T-helper 2 cell treated with Interferon-gamma antibody and Interleukin-4, amounts not matched to agents 100 ng/mL and 5 ng/mL, for 36 hours (primary cell): Measurements from ENCODE around the gene TPT1. TPM values are rescaled to one million over a fixed set of nuclear protein-coding genes. Genes with fewer than 3 reads are reported as not detected.
"Not testable (repeated sequence)": the region's sequence is repeated elsewhere in the genome, so short reads cannot be mapped to it uniquely, and the experiment has no call there.

Experiments
- intact Hi-C: fragments of 100-400 bp; cut with micrococcal nuclease; formaldehyde crosslinking; loops from one replicate; pipeline ENCODE4 v1.15.1; 2023
- total RNA-seq: library from RNA; stranded (reverse); gene quantifications from 2 replicates; pipeline ENCODE4 v1.2.3, GENCODE V29; 2022

Gene TPT1
- 3,931 and 3,933 TPM in 2 replicates for total RNA-seq

GRCh38 chr13:45341034-45341798 lies at the start of gene TPT1:
Gene TPT1, minus strand, starts transcription at chr13:45341183. Its CDS starts 114 bp downstream, at chr13:45341069.
- intact Hi-C loops = loop anchor here (1.0 to 10.0 kb wide), 10 partner anchors 26 to 870 kb away; partner anchors contain the start of genes COG3, GPALPP1, GTF2F2 and LRRC63

DNA sequence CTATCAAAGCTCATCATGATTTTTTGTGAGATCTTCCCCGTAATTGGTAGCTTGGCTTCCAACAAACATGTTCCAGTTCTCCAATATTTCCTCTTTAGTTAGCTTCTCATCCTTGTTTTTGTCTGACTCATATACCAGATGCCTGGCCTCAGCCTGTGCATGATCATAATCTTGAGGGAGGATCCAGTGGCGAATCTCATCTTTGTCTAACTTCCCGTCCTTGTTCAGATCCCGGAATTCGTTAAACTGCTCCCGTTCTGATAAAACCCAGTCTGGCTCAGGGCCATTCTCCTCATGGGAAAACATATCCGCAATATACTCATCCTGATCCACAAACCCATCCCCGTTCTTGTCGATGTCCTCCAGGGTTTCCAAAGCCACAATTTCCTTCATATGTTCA lies 49.4 kb upstream of the TPT1 start:
- intact Hi-C loops = not testable (repeated sequence)

- intact Hi-C loops = no loop called here
Measured at GRCh38 chr13:45388664-45389063, 47.7 kb upstream of the TPT1 start.

DNA sequence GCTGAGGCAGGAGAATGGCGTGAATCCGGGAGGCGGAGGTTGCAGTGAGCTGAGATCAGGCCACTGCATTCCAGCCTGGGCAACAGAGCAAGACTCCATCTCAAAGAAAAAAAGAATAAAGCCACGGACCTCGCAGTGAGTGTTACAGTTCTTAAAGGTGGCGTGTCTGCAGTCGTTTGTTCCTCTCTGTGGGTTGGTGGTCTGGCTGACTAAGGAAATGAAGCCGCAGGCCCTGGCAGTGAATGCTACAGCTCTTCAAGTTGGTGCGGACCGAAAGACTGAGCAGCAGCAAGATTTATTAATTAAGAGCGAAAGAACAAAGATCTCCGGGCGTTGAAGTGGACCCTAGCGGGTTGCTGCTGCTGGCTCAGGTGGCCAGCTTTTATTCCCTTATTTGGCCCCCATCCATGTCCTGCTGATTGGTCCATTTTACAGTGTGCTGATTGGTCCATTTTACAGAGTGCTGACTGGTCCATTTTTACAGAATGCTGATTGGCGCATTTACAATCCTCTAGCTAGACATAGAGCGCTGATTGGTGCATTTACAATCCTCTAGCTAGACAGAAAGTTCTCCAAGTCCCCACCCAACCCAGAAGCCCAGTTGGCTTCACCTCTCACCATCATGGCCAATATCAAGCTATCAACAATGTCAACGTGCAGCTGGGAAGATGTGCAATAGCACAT lies 46.1 kb upstream of the TPT1 start:
- intact Hi-C loops = not testable (repeated sequence)

GRCh38 chr13:45385907-45386553 lies 45.0 kb upstream of the TPT1 start:
- intact Hi-C loops = no loop called here

GRCh38 chr13:45385320-45385719 lies 44.3 kb upstream of the TPT1 start:
- intact Hi-C loops = no loop called here

GRCh38 chr13:45384474-45385174 lies 43.6 kb upstream of the TPT1 start:
- intact Hi-C loops = no loop called here

DNA sequence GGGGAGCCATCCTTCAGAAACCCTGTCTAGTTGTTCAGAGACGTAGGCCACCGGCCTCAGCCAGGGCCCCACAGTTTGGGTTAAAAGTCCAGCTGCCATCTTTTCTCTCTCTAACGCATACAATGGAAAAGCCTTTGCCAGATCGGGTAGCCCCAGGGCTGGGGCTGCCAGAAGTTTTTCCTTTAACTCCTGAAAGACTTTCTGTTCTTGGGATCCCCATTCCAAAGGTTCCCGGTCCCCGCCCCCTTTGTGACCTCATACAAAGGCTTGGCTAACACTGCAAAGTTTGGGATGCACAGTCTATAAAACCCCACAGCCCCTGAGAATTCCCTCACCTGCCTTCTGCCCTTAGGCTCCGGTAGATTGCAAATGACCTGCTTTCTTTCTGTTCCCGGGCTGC lies 41.8 kb upstream of the TPT1 start:
- intact Hi-C loops = not testable (repeated sequence)

- intact Hi-C loops = no loop called here
Measured at GRCh38 chr13:45381196-45381595, 40.2 kb upstream of the TPT1 start.

- intact Hi-C loops = not testable (repeated sequence)
Measured at GRCh38 chr13:45380708-45381107, 39.7 kb upstream of the TPT1 start.

DNA sequence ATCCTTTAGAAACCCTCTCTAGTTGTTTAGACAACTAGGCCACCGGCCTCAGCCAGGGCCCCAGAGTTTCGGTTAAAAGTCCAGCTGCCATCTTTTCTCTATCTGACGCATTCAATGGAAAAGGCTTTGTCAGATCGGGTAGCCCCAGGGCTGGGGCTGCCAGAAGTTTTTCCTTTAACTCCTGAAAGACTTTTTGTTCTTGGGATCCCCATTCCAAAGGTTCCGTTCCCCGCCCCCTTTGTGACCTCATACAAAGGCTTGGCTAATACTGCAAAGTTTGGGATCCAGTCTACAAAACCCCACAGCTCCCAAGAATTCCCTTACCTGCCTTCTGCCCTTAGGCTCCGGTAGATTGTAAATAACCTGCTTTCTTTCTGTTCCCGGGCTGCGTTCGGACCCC lies 38.5 kb upstream of the TPT1 start:
- intact Hi-C loops = not testable (repeated sequence)

GRCh38 chr13:45378786-45379185 lies 37.8 kb upstream of the TPT1 start:
- intact Hi-C loops = not testable (repeated sequence)

GRCh38 chr13:45377314-45377713 lies 36.3 kb upstream of the TPT1 start:
- intact Hi-C loops = not testable (repeated sequence)

GRCh38 chr13:45376651-45377050 lies 35.7 kb upstream of the TPT1 start:
- intact Hi-C loops = not testable (repeated sequence)

DNA sequence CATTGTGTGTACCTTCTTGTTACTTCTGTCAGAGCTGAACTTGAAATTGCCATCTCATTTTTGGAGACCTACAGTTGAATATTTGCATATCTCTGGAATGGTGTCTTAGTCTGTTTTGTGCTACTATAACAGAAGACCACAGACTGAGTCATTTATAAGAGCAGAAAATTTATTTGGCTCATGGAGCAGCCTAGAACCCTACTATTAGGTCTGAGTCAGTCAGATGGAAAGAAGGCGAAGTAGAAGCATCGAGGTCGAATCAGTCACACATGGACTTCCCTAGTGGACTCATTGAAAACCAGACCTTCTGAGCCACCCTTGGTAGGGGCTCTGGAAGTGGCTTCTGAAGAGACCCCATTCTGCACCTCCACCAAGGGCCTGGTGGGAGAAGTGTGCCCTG lies 33.9 kb upstream of the TPT1 start:
- intact Hi-C loops = no loop called here

DNA sequence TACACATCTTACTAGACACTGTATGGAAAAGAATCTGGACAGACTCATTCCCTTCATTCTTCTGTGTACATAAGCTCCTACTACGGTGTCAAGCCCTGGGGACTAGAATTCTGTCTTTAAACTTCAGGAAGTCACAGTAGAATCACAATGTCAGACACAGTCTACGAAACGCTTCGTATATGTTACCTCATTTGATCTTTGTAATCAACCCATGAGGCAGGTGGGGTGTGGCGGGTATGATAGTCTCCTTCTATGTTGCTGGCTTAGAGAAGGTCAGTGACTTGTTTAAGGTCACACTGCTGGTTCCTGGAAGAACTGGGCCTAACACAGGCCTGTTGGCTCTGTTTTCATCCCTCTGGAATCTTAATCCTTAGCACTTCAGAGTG lies 32.2 kb upstream of the TPT1 start:
- intact Hi-C loops = no loop called here

DNA sequence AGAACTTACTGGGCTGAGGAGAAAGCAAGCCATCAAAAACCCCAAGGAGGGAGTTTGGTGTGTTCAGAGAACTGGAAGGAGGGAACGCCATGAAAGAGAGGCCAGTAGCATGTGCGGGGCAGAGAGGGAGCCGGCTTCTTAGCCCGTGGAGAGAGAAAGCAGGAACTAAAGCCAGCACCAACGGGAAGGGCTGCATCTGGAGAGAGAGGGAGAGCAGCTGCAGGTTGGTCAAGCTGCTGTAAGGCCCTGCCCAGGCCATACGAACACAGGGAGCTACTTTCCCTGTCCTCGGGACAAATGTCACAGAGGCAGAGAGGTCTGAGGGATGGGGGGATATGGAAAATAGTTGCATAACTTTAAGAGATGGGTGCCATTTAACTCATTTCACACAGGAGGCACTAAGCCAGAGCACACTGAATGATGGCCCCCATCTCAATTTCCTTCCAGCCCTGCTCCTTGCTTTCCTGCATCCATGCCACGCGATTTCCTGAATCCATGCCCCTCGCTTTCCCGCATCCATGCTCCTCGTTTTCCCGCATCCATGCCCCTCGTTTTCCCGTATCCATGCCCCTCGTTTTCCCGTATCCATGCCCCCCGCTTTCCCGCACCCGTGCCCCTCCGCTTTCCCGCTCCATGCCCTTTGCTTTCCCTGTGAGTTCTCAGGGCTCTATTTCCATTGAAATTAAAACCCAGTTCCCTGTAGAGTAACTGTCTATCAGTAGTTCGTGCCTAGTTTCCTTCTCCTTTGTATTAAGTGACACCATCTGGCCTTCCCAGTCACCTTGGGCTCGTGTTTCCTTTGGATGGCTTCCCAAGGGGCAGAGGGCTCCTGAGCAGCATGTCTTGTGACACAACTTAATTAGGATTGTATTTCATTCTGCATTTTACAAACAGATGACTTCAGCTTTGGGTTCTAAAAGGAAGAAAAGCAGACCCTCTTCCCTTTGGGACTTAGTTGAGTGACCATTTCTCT lies 31.5 kb upstream of the TPT1 start:
- intact Hi-C loops = no loop called here

GRCh38 chr13:45370922-45371406 lies 30.0 kb upstream of the TPT1 start:
- intact Hi-C loops = no loop called here

DNA sequence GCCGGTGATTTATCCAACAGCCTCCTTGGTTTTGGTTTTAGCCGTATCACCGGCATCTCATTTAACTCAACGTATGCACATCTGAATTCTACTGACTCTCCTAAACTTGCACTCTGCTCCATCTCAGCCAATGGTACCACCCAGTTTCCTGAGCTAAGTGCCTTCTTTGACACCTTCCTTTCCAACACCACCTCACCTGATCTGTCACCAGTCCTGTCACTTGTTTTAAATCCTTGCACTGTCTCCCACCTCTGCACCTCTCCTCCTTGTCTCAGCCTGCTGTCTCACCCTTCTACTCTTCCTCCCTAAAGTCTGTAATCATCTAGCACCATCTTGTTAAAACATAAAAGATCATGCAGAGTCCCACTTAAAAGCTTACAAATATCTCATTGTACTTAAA lies 28.1 kb upstream of the TPT1 start:
- intact Hi-C loops = loop anchor here (2.0 kb wide), 1 partner anchor 26 kb away; no protein-coding TSS in a partner anchor

DNA sequence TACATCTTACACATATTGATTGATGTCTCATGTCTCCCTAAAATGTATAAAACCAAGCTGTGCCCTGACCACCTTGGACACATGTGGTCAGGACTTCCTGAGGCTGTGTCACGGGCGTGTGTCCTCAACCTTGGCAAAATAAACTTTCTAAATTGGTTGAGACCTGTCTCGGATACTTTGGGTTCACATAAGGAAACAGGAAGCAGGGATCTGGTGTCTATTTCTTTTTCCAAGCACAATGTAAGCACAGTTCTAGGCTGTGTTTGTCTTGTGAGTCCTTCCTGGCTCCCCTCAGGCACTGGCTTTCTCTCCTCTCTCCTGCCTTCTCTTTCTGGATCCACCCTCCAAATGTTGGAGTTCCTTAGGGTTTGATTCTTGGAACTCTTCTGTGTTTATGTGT lies 27.6 kb upstream of the TPT1 start:
- intact Hi-C loops = loop anchor here (2.0 kb wide), 1 partner anchor 26 kb away; no protein-coding TSS in a partner anchor
